Dermis microvascular lymphatic vessel endothelial cell (primary cell): Measurements from ENCODE around the gene SNHG17. TPM values are rescaled to one million over a fixed set of nuclear protein-coding genes. Genes with fewer than 3 reads are reported as not detected.
"Not testable (repeated sequence)": the region's sequence is repeated elsewhere in the genome, so short reads cannot be mapped to it uniquely, and the experiment has no call there.

Source experiments
- DNase-seq, 2 donors: peaks; one replicate each; pipeline versions ENCODE4 v3.0.0 to v3.0.0-alpha.2; 2010; ENCODE audit warnings: low read depth in 2 of 2
- total RNA-seq: library from RNA; depleted of rRNA; stranded (reverse); fragments of >200 nt; gene quantifications from 2 replicates; pipeline ENCODE4 v1.2.1, GENCODE V29; 2014

The SNHG17 gene
- 5.1 and 7.0 TPM in 2 replicates for total RNA-seq

- peak; percentile 94 to 97 for DNase-seq
Measured at GRCh38 chr20:38434770-38435554, at the start of gene SNHG17. TSS of gene SNHG17 (minus strand) at chr20:38435328.

- DNase-seq = no peak
Measured at GRCh38 chr20:38479596-38479995, 44.5 kb upstream of the SNHG17 start.

- DNase-seq = no peak
Measured at GRCh38 chr20:38477747-38478146, 42.6 kb upstream of the SNHG17 start.

- DNase-seq = peak in 1 of 2 donors; percentile 58
Measured at GRCh38 chr20:38473367-38473795, 38.3 kb upstream of the SNHG17 start.

- DNase-seq = peak; percentile 96 to 99
Measured at GRCh38 chr20:38472513-38473366, 37.6 kb upstream of the SNHG17 start, which contains the start of gene RALGAPB. TSS of gene RALGAPB (plus strand) at chr20:38472843. CDS start at chr20:38488433, 15,590 bp downstream.

GRCh38 chr20:38471987-38472512 is 36.9 kb upstream of the SNHG17 start:
- DNase-seq = no peak

GRCh38 chr20:38471245-38471644 is 36.1 kb upstream of the SNHG17 start:
- no peak for DNase-seq

GRCh38 chr20:38466983-38467382 is 31.9 kb upstream of the SNHG17 start:
- no peak for DNase-seq

- no peak for DNase-seq
Measured at GRCh38 chr20:38466171-38466570, 31.0 kb upstream of the SNHG17 start.

GRCh38 chr20:38461569-38461968 is 26.4 kb upstream of the SNHG17 start:
- not testable (repeated sequence) for DNase-seq

- not testable (repeated sequence) for DNase-seq
Measured at GRCh38 chr20:38461167-38461566, 26.0 kb upstream of the SNHG17 start.

- DNase-seq = not testable (repeated sequence)
Measured at GRCh38 chr20:38460631-38461030, 25.5 kb upstream of the SNHG17 start.

GRCh38 chr20:38460040-38460623 is 25.0 kb upstream of the SNHG17 start:
- DNase-seq = peak; percentile 85 to 94

- DNase-seq = no peak
Measured at GRCh38 chr20:38458314-38458713, 23.2 kb upstream of the SNHG17 start.

GRCh38 chr20:38454556-38455473 is 19.7 kb upstream of the SNHG17 start:
- no peak for DNase-seq

- DNase-seq = no peak
Measured at GRCh38 chr20:38453941-38454340, 18.8 kb upstream of the SNHG17 start.

- DNase-seq = peak in 1 of 2 donors; percentile 74
Measured at GRCh38 chr20:38452880-38453624, 17.9 kb upstream of the SNHG17 start.

GRCh38 chr20:38450412-38450975 is 15.4 kb upstream of the SNHG17 start:
- DNase-seq = peak in 1 of 2 donors; percentile 85

- DNase-seq = peak in 1 of 2 donors; percentile 38
Measured at GRCh38 chr20:38449046-38449445, 13.9 kb upstream of the SNHG17 start.
